HepG2 (cell line): ENCODE measurements around the gene SMIM44. TPM values are rescaled to one million over a fixed set of nuclear protein-coding genes. Genes with fewer than 3 reads are reported as not detected.

Experiments
- ATAC-seq: fragments of 200-7000 bp; cut with Tn5 transposase; 3 replicates; pipeline ENCODE4 v1.9.1; 2020; ENCODE audit warnings: mild to moderate bottlenecking, moderate library complexity
- BruUV-seq: library from RNA; stranded (reverse); fragments of 400-500 nt; replicated peaks from 2 replicates; lab custom pipeline; 2021; lab: Mats Ljungman, UMichigan
- CTCF ChIA-PET: fragments of 300-600 bp; formaldehyde crosslinking; extraction: SDS; loops from one replicate; lab custom pipeline; 2021; ENCODE audit warnings: low total read pairs, inconsistent platforms, low intra/inter-chr PET ratio; lab: Yijun Ruan, JAX
- POLR2A ChIA-PET: fragments of 350-600 bp; sonication (Branson Sonifier 250); formaldehyde crosslinking; loops from one replicate; lab custom pipeline; 2020; ENCODE audit warnings: antibody characterized with exemption, inconsistent platforms; lab: Yijun Ruan, JAX
- DNase-seq: peaks from one replicate; pipeline ENCODE4 v3.0.0-alpha.2; 2015; ENCODE audit warnings: low spot score
- FAIRE-seq: peaks from 3 replicates; lab custom pipeline; 2011; peaks lifted over from hg19 to GRCh38; lab: Jason Lieb, UNC
- H2AFZ ChIP-seq: one replicate; pipeline ENCODE4 v1.6.1; 2011; ENCODE audit warnings: low read length, inconsistent platforms
- H3K27ac ChIP-seq: fragments of 300-600 bp; 3 replicates; pipeline ENCODE4 v1.8.0; 2011; ENCODE audit warnings: mixed run types, mild to moderate bottlenecking, mixed read lengths, low read length, inconsistent platforms; ENCODE audit not compliant: insufficient read depth; ENCODE audit errors: extremely low read length
- H3K27me3 ChIP-seq, 2 experiments: fragments of 200-600 bp in 1 of 2; 2 replicates in 1 of 2; 3 replicates in 1 of 2; pipeline versions ENCODE4 v1.6.0 to v1.8.0; 2011; ENCODE audit warnings: low read length in 2 of 2, mild to moderate bottlenecking in 2 of 2, moderate library complexity in 2 of 2, inconsistent platforms in 1 of 2; ENCODE audit not compliant: insufficient read depth in 2 of 2, control insufficient read depth in 1 of 2
- H3K36me3 ChIP-seq, 2 experiments: fragments of 200-600 bp in 1 of 2; replicated peaks in 1 of 2; 2 replicates in 1 of 2; 3 replicates in 1 of 2; pipeline versions ENCODE4 v1.5.1 to v1.8.0; 2011; ENCODE audit warnings: low read length in 2 of 2, inconsistent platforms in 1 of 2; ENCODE audit not compliant: insufficient read depth in 2 of 2, control insufficient read depth in 1 of 2
- H3K4me1 ChIP-seq: 2 replicates; pipeline ENCODE4 v1.5.1; 2012; ENCODE audit warnings: low read length, inconsistent platforms; ENCODE audit not compliant: insufficient read depth
- H3K4me2 ChIP-seq: 2 replicates; pipeline ENCODE4 v1.6.0; 2011; ENCODE audit warnings: low read depth, low read length, inconsistent platforms
- H3K4me3 ChIP-seq, 3 experiments: fragments of 200-600 bp in 1 of 3; sonication (generic), shearing (Covaris generic) in 1 of 3; replicated peaks in 1 of 3; 2 replicates each; pipeline ENCODE4 v1.5.1; 2011 to 2016; ENCODE audit warnings: low read length in 3 of 3, inconsistent platforms in 2 of 3, low read depth in 2 of 3, mild to moderate bottlenecking in 2 of 3, control low read depth in 1 of 3, mixed read lengths in 1 of 3; ENCODE audit not compliant: insufficient read depth in 1 of 3
- H3K79me2 ChIP-seq: one replicate; pipeline ENCODE4 v1.6.1; 2011; ENCODE audit warnings: low read length, inconsistent platforms; ENCODE audit not compliant: insufficient read depth
- H3K9ac ChIP-seq: 2 replicates; pipeline ENCODE4 v1.6.0; 2011; ENCODE audit warnings: mild to moderate bottlenecking, low read depth, low read length, inconsistent platforms; ENCODE audit not compliant: insufficient read depth
- H3K9me3 ChIP-seq: 2 replicates; pipeline ENCODE4 v1.5.1; 2012; ENCODE audit warnings: mild to moderate bottlenecking, low read length
- H4K20me1 ChIP-seq: 2 replicates; pipeline ENCODE4 v1.6.0; 2011; ENCODE audit warnings: inconsistent platforms, mild to moderate bottlenecking, low read length, moderate library complexity; ENCODE audit not compliant: insufficient read depth
- ADNP ChIP-seq: sonication (generic); formaldehyde crosslinking; IDR thresholded peaks from 2 replicates; pipeline ENCODE4 v1.4.0; 2020; ENCODE audit warnings: missing genetic modification reagents
- CBX2 ChIP-seq, 2 experiments: fragments of 200-600 bp in 1 of 2; sonication (generic); formaldehyde crosslinking in 1 of 2; IDR thresholded peaks; 2 replicates each; pipeline versions ENCODE4 v1.7.0 to v1.8.1; 2018 to 2022; ENCODE audit warnings: low read depth in 2 of 2, low read length in 1 of 2, mild to moderate bottlenecking in 1 of 2, missing genetic modification reagents in 1 of 2
- FOXP1 ChIP-seq, 2 experiments: fragments of 450-650 bp in 1 of 2; IDR thresholded peaks; 2 replicates each; pipeline ENCODE4 v1.6.1; 2017 to 2018; ENCODE audit warnings: antibody characterized with exemption in 1 of 2
- POLR2AphosphoS2 ChIP-seq: IDR thresholded peaks from 2 replicates; pipeline ENCODE4 v1.6.1; 2011; ENCODE audit warnings: low read depth, low read length, improper control_type of control experiment
- PRMT3 ChIP-seq: sonication (generic); formaldehyde crosslinking; IDR thresholded peaks from 2 replicates; pipeline ENCODE4 v1.8.1; 2022; ENCODE audit warnings: low read depth, mild to moderate bottlenecking, moderate library complexity, missing genetic modification reagents, borderline replicate concordance
- SCMH1 ChIP-seq: sonication (generic); formaldehyde crosslinking; IDR thresholded peaks from 2 replicates; pipeline ENCODE4 v1.9.0; 2021; ENCODE audit warnings: missing genetic modification reagents, mild to moderate bottlenecking, borderline replicate concordance
- SRSF9 ChIP-seq: fragments of 200-400 bp; formaldehyde crosslinking; IDR thresholded peaks from 2 replicates; pipeline ENCODE4 v1.6.1; 2018; ENCODE audit warnings: borderline replicate concordance, mild to moderate bottlenecking, low read depth, low read length; ENCODE audit not compliant: insufficient read depth, poor library complexity, severe bottlenecking
- ZEB1 ChIP-seq: IDR thresholded peaks from 2 replicates; pipeline ENCODE4 v1.6.1; 2012; ENCODE audit warnings: mild to moderate bottlenecking, low read depth, inconsistent platforms; ENCODE audit not compliant: insufficient replicate concordance
- ZFP90 ChIP-seq: sonication (generic); formaldehyde crosslinking; IDR thresholded peaks from 2 replicates; pipeline ENCODE4 v1.8.0; 2022; ENCODE audit warnings: missing genetic modification reagents, mild to moderate bottlenecking, inconsistent platforms, borderline replicate concordance
- ZNF124 ChIP-seq: sonication (generic); formaldehyde crosslinking; IDR thresholded peaks from 2 replicates; pipeline ENCODE4 v1.4.0; 2020; ENCODE audit warnings: missing genetic modification reagents
- ZNF574 ChIP-seq: sonication (generic); formaldehyde crosslinking; IDR thresholded peaks from 2 replicates; pipeline ENCODE4 v1.4.0; 2020; ENCODE audit warnings: missing genetic modification reagents
- ZNF766 ChIP-seq: sonication (generic); formaldehyde crosslinking; IDR thresholded peaks from 2 replicates; pipeline ENCODE4 v1.5.0; 2020; ENCODE audit warnings: missing genetic modification reagents, borderline replicate concordance
- ZNF792 ChIP-seq: IDR thresholded peaks from 2 replicates; pipeline ENCODE4 v1.6.1; 2016
- ZNF839 ChIP-seq: sonication (generic); formaldehyde crosslinking; IDR thresholded peaks from 2 replicates; pipeline ENCODE4 v1.4.0; 2020; ENCODE audit warnings: missing genetic modification reagents, mild to moderate bottlenecking, borderline replicate concordance
- ZZZ3 ChIP-seq: sonication (generic); formaldehyde crosslinking; IDR thresholded peaks from 2 replicates; pipeline ENCODE4 v1.4.0; 2020; ENCODE audit warnings: missing genetic modification reagents, mild to moderate bottlenecking, borderline replicate concordance
- WGBS: methylation state at CpG from one replicate; pipeline ENCODE4 v1.1.6; 2017; ENCODE audit warnings: low lambda C conversion rate; 5-methylcytosine and 5-hydroxymethylcytosine counted together
- in situ Hi-C: cut with HindIII; loops from 2 replicates; pipeline ENCODE4 v1.10.0; 2017; ENCODE audit warnings: low pct_unique_long_range_greater_than_20kb; ENCODE audit not compliant: extremely low pct_ligation_motif_present
- intact Hi-C: fragments of 100-400 bp; cut with micrococcal nuclease; formaldehyde crosslinking; loops from one replicate; pipeline ENCODE4 v1.10.0; 2022; ENCODE audit not compliant: unreplicated experiment
- polyA plus RNA-seq, 8 experiments: library from polyadenylated mRNA; depleted of rRNA in 3 of 8; stranded (reverse) in 7 of 8; unstranded in 1 of 8; fragments of >200 nt; fragmentation: Illumina TruSeq in 4 of 8; extraction: Trizol in 4 of 8; gene quantifications; 2 replicates each; pipeline versions ENCODE4 v1.2.1 to v1.2.3, GENCODE V29; 2011 to 2016; ENCODE audit warnings: low read depth in 4 of 8, missing spikeins in 1 of 8, mixed read lengths in 1 of 8; ENCODE audit not compliant: insufficient read depth in 1 of 8
- total RNA-seq, 5 experiments: library from RNA; depleted of rRNA; stranded (reverse); fragments of >200 nt; fragmentation: Illumina TruSeq; extraction: Trizol; gene quantifications; 2 replicates each; pipeline ENCODE4 v1.2.3, GENCODE V29; 2016; ENCODE audit warnings: low read depth in 1 of 5
- TF ChIP-seq, protein P1 (sequence below): sonication (generic); formaldehyde crosslinking; IDR thresholded peaks from 2 replicates; pipeline ENCODE4 v1.4.0; 2020; ENCODE audit warnings: low read depth, mild to moderate bottlenecking, missing genetic modification reagents

SMIM44 gene
- total and polyA plus RNA-seq, 2 of the 13 experiments (the other 11 are each of a cell fraction or from before 2014, with no cell fraction given) = not detected

- ChIA-PET POLR2A (interaction anchor here (1.5 kb wide), 1 partner anchor 46 kb away, joined by 6 read pairs; the partner anchor contains the start of gene SMIM24), CTCF (no interaction called here)
- H3K27ac ChIP-seq = peak overlapping the region; percentile 77
Measured at GRCh38 chr19:3433805-3434540, 49.3 kb downstream of the SMIM44 start.

GRCh38 chr19:3433313-3433712, 49.9 kb downstream of the SMIM44 start:
- BruUV-seq = no TSS peak
- FAIRE-seq (no peak), ATAC-seq (no peak), DNase-seq (no peak)
- Histone ChIP-seq H3K79me2 (no peaks in the 10 kb centered on the region), H3K27ac (no peak overlapping the region), H4K20me1 (no peaks in the 10 kb centered on the region), H3K4me2 (no peak overlapping the region), H3K27me3 (no peaks in the 10 kb centered on the region), H3K36me3 (peaks cover 1 to 22% of the 10 kb centered on the region in 2 experiments; a peak in 1 of 5 replicates), H3K4me1 (peaks cover 15% of the 10 kb centered on the region), H3K4me3 (no peak overlapping the region), H3K9ac (no peak overlapping the region), H2AFZ (no peak overlapping the region), H3K9me3 (no peaks in the 10 kb centered on the region)
- 98% methylated on average over 7 of the region's 12 CpGs for WGBS
- intact Hi-C loops (no loop called here), in situ Hi-C loops (loop anchor here (5.0 kb wide), 1 partner anchor 96 kb away; no protein-coding TSS in a partner anchor)
- ChIA-PET CTCF (no interaction called here), POLR2A (no interaction called here)
- no peak for TF ChIP-seq ZNF839 (CRISPR knock-in tag)
- TF ChIP-seq SRSF9 = no peak
- TF ChIP-seq ZZZ3 (CRISPR knock-in tag) = no peak
- no peak for TF ChIP-seq ZNF574 (CRISPR knock-in tag)
- TF ChIP-seq ZNF792 (CRISPR knock-in tag) = no peak
- no peak for TF ChIP-seq CBX2 (IDR thresholded peaks at IDR 0.05; ENCODE audit: low read depth, low read length)
- no peak for TF ChIP-seq CBX2 (CRISPR knock-in tag; IDR thresholded peaks at IDR 0.05; ENCODE audit: low read depth)
- no peak for TF ChIP-seq PRMT3 (CRISPR knock-in tag)
- TF ChIP-seq ADNP = no peak
- TF ChIP-seq SCMH1 (CRISPR knock-in tag) = no peak

More at GRCh38 chr19:3433805-3434540, 49.3 kb downstream of the SMIM44 start:
- H3K9ac ChIP-seq = no peak overlapping the region
- TF ChIP-seq ZFP90 (CRISPR knock-in tag) (peak; percentile 99), FOXP1 (IDR thresholded peaks at IDR 0.05) (no peak), FOXP1 (CRISPR knock-in tag; IDR thresholded peaks at IDR 0.05) (no peak), POLR2AphosphoS2 (no peak), ZNF124 (CRISPR knock-in tag) (no peak), ZNF766 (CRISPR knock-in tag) (no peak), ZEB1 (no peak)
- TF ChIP-seq, protein P1, sequence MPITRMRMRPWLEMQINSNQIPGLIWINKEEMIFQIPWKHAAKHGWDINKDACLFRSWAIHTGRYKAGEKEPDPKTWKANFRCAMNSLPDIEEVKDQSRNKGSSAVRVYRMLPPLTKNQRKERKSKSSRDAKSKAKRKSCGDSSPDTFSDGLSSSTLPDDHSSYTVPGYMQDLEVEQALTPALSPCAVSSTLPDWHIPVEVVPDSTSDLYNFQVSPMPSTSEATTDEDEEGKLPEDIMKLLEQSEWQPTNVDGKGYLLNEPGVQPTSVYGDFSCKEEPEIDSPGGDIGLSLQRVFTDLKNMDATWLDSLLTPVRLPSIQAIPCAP = no peak
- peak overlapping the region in 1 of 3 experiments; percentile 71; a peak in 3 of 6 replicates for H3K4me3 ChIP-seq
- intact Hi-C loops = no loop called here
- peak overlapping the region; percentile 73 for H3K4me2 ChIP-seq
- no peaks in the 10 kb centered on the region for H4K20me1 ChIP-seq
- WGBS = 91% methylated on average over 11 of the region's 11 CpGs
- H3K4me1 ChIP-seq = peaks cover 15% of the 10 kb centered on the region
- ATAC-seq (no peak), DNase-seq (no peak), FAIRE-seq (no peak)
- no TSS peak for BruUV-seq
- H3K27me3 ChIP-seq = no peaks in the 10 kb centered on the region
- H3K9me3 ChIP-seq = no peaks in the 10 kb centered on the region
- in situ Hi-C loops = loop anchor here (5.0 kb wide), 1 partner anchor 97 kb away; no protein-coding TSS in a partner anchor
- H3K79me2 ChIP-seq = no peaks in the 10 kb centered on the region
- peaks cover 1 to 22% of the 10 kb centered on the region in 2 experiments; a peak in 1 of 5 replicates for H3K36me3 ChIP-seq
- no peak overlapping the region for H2AFZ ChIP-seq
